Liver (tissue), 3 donors: ENCODE measurements around the gene RAX2.

Source experiments
- EGR1 ChIP-seq, 2 donors: IDR thresholded peaks; 2 replicates each; pipeline ENCODE4 v1.6.1; 2016 to 2018; ENCODE audit warnings: antibody characterized with exemption in 2 of 2, low read depth in 2 of 2
- FOXA1 ChIP-seq: IDR thresholded peaks from 2 replicates; pipeline ENCODE4 v1.6.1; 2016; ENCODE audit warnings: antibody characterized with exemption
- GABPA ChIP-seq, 2 donors: IDR thresholded peaks in 1 of 2; conservative IDR thresholded peaks in 1 of 2; 2 replicates each; pipeline ENCODE4 v1.6.1; 2016; ENCODE audit warnings: antibody characterized with exemption in 2 of 2, mild to moderate bottlenecking in 1 of 2, moderate library complexity in 1 of 2
- HNF4A ChIP-seq, 2 donors: conservative IDR thresholded peaks; 2 replicates each; pipeline ENCODE4 v1.6.1; 2016; ENCODE audit warnings: antibody characterized with exemption in 2 of 2, mild to moderate bottlenecking in 2 of 2
- HNF4G ChIP-seq: IDR thresholded peaks from 2 replicates; pipeline ENCODE4 v1.6.1; 2016; ENCODE audit warnings: antibody characterized with exemption
- JUND ChIP-seq, 2 donors: IDR thresholded peaks; 2 replicates each; pipeline ENCODE4 v1.6.1; 2016; ENCODE audit warnings: antibody characterized with exemption in 2 of 2
- NR2F2 ChIP-seq: IDR thresholded peaks from 2 replicates; pipeline ENCODE4 v1.6.1; 2016; ENCODE audit warnings: antibody characterized with exemption
- RAD21 ChIP-seq, 2 donors: IDR thresholded peaks; 2 replicates each; pipeline ENCODE4 v1.6.1; 2016; ENCODE audit warnings: antibody characterized with exemption in 2 of 2, mild to moderate bottlenecking in 2 of 2
- SP1 ChIP-seq: IDR thresholded peaks from 2 replicates; pipeline ENCODE4 v1.6.1; 2018; ENCODE audit warnings: antibody characterized with exemption, mild to moderate bottlenecking
- YY1 ChIP-seq: IDR thresholded peaks from 2 replicates; pipeline ENCODE4 v1.6.1; 2016; ENCODE audit warnings: antibody characterized with exemption, mild to moderate bottlenecking
- TF ChIP-seq, protein P1 (sequence below): fragments of 150-350 bp; IDR thresholded peaks from 2 replicates; pipeline ENCODE4 v1.5.1; 2017; ENCODE audit warnings: improper control_type of control experiment, low read depth, low read length; ENCODE audit not compliant: missing input control
- TF ChIP-seq, protein P2 (sequence below): IDR thresholded peaks from 2 replicates; pipeline ENCODE4 v1.6.1; 2016; ENCODE audit warnings: antibody characterized with exemption, mild to moderate bottlenecking
- TF ChIP-seq, protein P3 (sequence below): IDR thresholded peaks from 2 replicates; pipeline ENCODE4 v1.6.1; 2016; ENCODE audit warnings: antibody characterized with exemption
- TF ChIP-seq, protein P4 (sequence below): IDR thresholded peaks from 2 replicates; pipeline ENCODE4 v1.6.1; 2016; ENCODE audit warnings: antibody characterized with exemption
- donor health status: healthy.
- donor health status: healthy.

DNA sequence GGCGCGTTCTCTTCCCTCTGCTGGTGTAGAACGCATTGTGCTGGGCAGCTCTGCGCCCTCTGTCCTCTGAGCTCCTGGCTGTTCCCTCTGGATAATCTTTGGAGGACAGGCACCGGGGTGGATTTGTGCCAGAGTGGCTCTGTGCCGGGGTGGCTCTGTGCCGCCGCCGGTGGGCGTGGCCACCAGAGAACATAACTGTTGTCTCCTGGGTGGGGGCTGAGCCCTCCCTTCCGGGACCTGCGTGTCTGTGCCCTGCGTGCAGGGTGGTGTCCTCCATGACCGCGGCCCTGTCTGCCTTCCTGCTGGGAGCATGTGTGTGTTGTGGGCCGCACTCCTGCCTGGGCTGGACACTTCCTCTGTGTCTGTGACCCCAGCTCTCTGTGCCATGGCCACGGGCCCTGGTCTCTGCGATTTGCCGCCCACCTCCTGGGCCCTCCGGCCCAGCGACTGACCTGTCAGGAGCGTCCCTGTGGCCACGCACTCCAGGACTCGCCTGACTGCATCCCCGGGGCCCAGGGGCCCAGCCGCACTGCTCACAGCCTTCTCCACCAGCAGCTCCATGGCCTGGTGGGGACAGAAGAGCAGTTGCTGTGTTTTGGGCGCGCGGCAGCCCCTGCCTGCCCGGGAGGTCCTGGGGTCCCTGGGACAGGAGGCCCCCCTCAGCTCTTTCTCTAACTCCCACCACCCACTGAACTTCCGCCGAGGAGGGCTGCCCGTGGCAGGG is 36.6 kb upstream of the RAX2 start:
- TF ChIP-seq, protein P1, sequence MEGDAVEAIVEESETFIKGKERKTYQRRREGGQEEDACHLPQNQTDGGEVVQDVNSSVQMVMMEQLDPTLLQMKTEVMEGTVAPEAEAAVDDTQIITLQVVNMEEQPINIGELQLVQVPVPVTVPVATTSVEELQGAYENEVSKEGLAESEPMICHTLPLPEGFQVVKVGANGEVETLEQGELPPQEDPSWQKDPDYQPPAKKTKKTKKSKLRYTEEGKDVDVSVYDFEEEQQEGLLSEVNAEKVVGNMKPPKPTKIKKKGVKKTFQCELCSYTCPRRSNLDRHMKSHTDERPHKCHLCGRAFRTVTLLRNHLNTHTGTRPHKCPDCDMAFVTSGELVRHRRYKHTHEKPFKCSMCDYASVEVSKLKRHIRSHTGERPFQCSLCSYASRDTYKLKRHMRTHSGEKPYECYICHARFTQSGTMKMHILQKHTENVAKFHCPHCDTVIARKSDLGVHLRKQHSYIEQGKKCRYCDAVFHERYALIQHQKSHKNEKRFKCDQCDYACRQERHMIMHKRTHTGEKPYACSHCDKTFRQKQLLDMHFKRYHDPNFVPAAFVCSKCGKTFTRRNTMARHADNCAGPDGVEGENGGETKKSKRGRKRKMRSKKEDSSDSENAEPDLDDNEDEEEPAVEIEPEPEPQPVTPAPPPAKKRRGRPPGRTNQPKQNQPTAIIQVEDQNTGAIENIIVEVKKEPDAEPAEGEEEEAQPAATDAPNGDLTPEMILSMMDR = no peak
- TF ChIP-seq, protein P2, sequence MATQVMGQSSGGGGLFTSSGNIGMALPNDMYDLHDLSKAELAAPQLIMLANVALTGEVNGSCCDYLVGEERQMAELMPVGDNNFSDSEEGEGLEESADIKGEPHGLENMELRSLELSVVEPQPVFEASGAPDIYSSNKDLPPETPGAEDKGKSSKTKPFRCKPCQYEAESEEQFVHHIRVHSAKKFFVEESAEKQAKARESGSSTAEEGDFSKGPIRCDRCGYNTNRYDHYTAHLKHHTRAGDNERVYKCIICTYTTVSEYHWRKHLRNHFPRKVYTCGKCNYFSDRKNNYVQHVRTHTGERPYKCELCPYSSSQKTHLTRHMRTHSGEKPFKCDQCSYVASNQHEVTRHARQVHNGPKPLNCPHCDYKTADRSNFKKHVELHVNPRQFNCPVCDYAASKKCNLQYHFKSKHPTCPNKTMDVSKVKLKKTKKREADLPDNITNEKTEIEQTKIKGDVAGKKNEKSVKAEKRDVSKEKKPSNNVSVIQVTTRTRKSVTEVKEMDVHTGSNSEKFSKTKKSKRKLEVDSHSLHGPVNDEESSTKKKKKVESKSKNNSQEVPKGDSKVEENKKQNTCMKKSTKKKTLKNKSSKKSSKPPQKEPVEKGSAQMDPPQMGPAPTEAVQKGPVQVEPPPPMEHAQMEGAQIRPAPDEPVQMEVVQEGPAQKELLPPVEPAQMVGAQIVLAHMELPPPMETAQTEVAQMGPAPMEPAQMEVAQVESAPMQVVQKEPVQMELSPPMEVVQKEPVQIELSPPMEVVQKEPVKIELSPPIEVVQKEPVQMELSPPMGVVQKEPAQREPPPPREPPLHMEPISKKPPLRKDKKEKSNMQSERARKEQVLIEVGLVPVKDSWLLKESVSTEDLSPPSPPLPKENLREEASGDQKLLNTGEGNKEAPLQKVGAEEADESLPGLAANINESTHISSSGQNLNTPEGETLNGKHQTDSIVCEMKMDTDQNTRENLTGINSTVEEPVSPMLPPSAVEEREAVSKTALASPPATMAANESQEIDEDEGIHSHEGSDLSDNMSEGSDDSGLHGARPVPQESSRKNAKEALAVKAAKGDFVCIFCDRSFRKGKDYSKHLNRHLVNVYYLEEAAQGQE = no peak
- TF ChIP-seq, protein P3, sequence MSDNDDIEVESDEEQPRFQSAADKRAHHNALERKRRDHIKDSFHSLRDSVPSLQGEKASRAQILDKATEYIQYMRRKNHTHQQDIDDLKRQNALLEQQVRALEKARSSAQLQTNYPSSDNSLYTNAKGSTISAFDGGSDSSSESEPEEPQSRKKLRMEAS = no peak
- TF ChIP-seq GABPA (IDR thresholded peaks at IDR 0.05 in 1 of 2, conservative IDR thresholded peaks at IDR 0.05 in 1 of 2) (no peak), NR2F2 (no peak), YY1 (no peak), FOXA1 (no peak), JUND (IDR thresholded peaks at IDR 0.05) (no peak), RAD21 (IDR thresholded peaks at IDR 0.05) (no peak), EGR1 (IDR thresholded peaks at IDR 0.05; ENCODE audit: low read depth in 2 of 2) (no peak), SP1 (no peak), HNF4G (no peak), HNF4A (conservative IDR thresholded peaks at IDR 0.05) (no peak)
- TF ChIP-seq, protein P4, sequence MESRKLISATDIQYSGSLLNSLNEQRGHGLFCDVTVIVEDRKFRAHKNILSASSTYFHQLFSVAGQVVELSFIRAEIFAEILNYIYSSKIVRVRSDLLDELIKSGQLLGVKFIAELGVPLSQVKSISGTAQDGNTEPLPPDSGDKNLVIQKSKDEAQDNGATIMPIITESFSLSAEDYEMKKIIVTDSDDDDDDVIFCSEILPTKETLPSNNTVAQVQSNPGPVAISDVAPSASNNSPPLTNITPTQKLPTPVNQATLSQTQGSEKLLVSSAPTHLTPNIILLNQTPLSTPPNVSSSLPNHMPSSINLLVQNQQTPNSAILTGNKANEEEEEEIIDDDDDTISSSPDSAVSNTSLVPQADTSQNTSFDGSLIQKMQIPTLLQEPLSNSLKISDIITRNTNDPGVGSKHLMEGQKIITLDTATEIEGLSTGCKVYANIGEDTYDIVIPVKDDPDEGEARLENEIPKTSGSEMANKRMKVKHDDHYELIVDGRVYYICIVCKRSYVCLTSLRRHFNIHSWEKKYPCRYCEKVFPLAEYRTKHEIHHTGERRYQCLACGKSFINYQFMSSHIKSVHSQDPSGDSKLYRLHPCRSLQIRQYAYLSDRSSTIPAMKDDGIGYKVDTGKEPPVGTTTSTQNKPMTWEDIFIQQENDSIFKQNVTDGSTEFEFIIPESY = no peak
